Measurements from ENCODE around the gene HNRNPAB.

Gene HNRNPAB

GRCh38 chr5:178240766-178241165 is 36.4 kb downstream of the HNRNPAB start:
- in situ Hi-C loops (cut with MboI; ENCODE audit: low pct_unique_long_range_greater_than_20kb, low sequenced_read_pairs, unreplicated experiment), result no loop called here
- DNase-seq (ENCODE audit: low spot score), result no peak
- TF ChIP-seq CTCF (IDR thresholded peaks at IDR 0.05; ENCODE audit: extremely low read depth, insufficient read depth, missing control alignments), result no peak

- in situ Hi-C loops (cut with MboI; ENCODE audit: low pct_unique_long_range_greater_than_20kb, low sequenced_read_pairs, unreplicated experiment), result no loop called here
- no peak for DNase-seq (ENCODE audit: low spot score)
- no peak for TF ChIP-seq CTCF (IDR thresholded peaks at IDR 0.05; ENCODE audit: extremely low read depth, insufficient read depth, missing control alignments)
Observed at GRCh38 chr5:178241231-178241663, 36.9 kb downstream of the HNRNPAB start.

- no peak for DNase-seq (ENCODE audit: low spot score)
- TF ChIP-seq CTCF (IDR thresholded peaks at IDR 0.05; ENCODE audit: extremely low read depth, insufficient read depth, missing control alignments), result no peak
- in situ Hi-C loops (cut with MboI; ENCODE audit: low pct_unique_long_range_greater_than_20kb, low sequenced_read_pairs, unreplicated experiment), result no loop called here
Observed at GRCh38 chr5:178241688-178242231, 37.4 kb downstream of the HNRNPAB start.

GRCh38 chr5:178242416-178242815 is 38.1 kb downstream of the HNRNPAB start:
- no peak for TF ChIP-seq CTCF (IDR thresholded peaks at IDR 0.05; ENCODE audit: extremely low read depth, insufficient read depth, missing control alignments)
- in situ Hi-C loops (cut with MboI; ENCODE audit: low pct_unique_long_range_greater_than_20kb, low sequenced_read_pairs, unreplicated experiment), result no loop called here
- DNase-seq (ENCODE audit: low spot score), result no peak

DNA sequence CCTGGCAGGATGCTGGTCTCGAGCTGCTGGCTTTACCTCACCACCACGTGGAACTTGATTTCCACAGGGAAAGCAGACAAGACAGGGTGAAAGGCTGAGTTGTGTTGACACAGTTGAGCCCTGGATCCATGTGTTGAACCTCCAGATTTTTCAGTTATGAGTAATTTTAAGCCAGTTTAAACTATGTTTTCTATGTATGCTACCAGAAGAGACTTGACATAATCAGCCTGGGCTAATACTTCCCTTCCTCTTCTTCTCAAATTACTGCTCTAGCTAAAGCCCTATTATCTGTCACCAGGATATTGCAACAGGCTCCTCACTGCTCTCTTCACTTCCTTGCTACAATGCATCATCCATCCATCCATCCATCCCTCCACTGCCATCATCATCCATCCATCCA is 40.2 kb downstream of the HNRNPAB start:
- no peak for DNase-seq (ENCODE audit: low spot score)
- TF ChIP-seq CTCF (IDR thresholded peaks at IDR 0.05; ENCODE audit: extremely low read depth, insufficient read depth, missing control alignments), result no peak
- in situ Hi-C loops (cut with MboI; ENCODE audit: low pct_unique_long_range_greater_than_20kb, low sequenced_read_pairs, unreplicated experiment), result no loop called here

- no peak for DNase-seq (ENCODE audit: low spot score)
- in situ Hi-C loops (cut with MboI; ENCODE audit: low pct_unique_long_range_greater_than_20kb, low sequenced_read_pairs, unreplicated experiment), result no loop called here
- TF ChIP-seq CTCF (IDR thresholded peaks at IDR 0.05; ENCODE audit: extremely low read depth, insufficient read depth, missing control alignments), result no peak
Observed at GRCh38 chr5:178245389-178245788, 41.1 kb downstream of the HNRNPAB start.
